ENCODE measurements around the gene PAQR6. TPM values are rescaled to one million over a fixed set of nuclear protein-coding genes. Genes with fewer than 3 reads are reported as not detected.

PAQR6 gene
- total RNA-seq, 1 experiment from 2014 or later, result 15.8 TPM

DNA sequence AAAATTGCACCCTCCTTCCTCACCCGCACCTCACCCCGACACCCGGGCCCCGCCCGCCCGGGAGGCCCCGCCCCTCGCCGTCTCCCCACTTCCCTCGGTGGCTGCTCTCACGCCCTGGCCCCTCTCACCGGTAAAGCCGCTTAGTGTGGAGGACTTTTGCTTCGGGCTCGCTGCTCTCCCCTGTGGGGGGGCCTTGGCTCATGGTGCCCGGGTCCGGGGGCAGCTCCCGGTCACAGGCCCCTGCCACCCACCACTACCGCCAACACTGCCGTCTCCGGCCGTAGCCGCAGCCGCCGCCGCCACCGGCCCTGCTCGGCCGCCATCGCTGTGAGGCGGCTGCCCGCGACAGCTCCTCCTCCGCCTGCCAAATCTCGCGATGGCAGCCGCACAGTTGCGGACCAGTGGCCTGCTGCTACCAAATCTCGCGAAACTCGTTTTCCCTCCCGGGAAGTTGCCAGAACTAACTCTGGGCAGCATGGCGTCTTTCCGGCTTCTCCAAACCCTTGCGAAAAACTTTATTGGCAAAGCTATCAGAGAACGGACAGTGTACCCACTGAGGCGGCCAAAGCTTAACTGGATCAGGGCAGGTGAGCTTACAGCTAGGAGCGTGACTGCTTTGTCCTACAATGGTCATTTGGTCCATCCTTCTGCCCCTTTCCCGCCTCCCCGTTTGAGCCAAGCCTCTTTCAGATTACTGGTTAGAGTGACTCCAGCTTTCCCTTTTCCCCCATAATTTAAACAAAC, 34.8 kb upstream of the PAQR6 start, which contains the start of gene SMG5:
SMG5 (minus strand) TSS at position 347 of the 744 bp plus-strand sequence; CDS start at position 202, 145 bp downstream.
- H2AFZ ChIP-seq (ENCODE audit: low read length), result no peak within 1 kb of the TSS
- H3K18ac ChIP-seq (ENCODE audit: insufficient read length, low read depth, low read length), result peak within 1 kb of the TSS; percentile 79
- Mint-ChIP-seq H3K4me1 (peaks cover 24 to 29% of the 10 kb centered on the region in 2 experiments), H3K27ac (peak within 1 kb of the TSS; percentile 97 to 98 (median 97)), H3K27me3 (ENCODE audit: low read depth) (no peaks in the 10 kb centered on the region; the same call in 1 of the 2 replicates), H3K36me3 (ENCODE audit: insufficient read depth in 1 of 3, low read depth in 3 of 3) (peaks cover 13 to 19% (median 14%) of the 10 kb centered on the region in 3 experiments; a peak in 6 of 7 replicates), H3K4me3 (peak within 1 kb of the TSS; percentile 97 to 98), H3K9me3 (no peaks in the 10 kb centered on the region)
- peak; percentile 98 for DNase-seq
- H4K20me1 ChIP-seq (ENCODE audit: control insufficient read depth, insufficient read depth, insufficient read length), result no peaks in the 10 kb centered on the region
- H3K4ac ChIP-seq (ENCODE audit: low read depth, low read length), result no peak within 1 kb of the TSS; the same call in 1 of the 2 replicates
- H4K91ac ChIP-seq (ENCODE audit: insufficient read length, low read depth, low read length), result no peak within 1 kb of the TSS
- H3K79me1 ChIP-seq (ENCODE audit: insufficient read depth, low read depth, low read length, poor library complexity, severe bottlenecking), result peaks cover 5% of the 10 kb centered on the region
- H3T11ph ChIP-seq (ENCODE audit: low read length), result no peak within 1 kb of the TSS
- H3K27ac ChIP-seq (ENCODE audit: insufficient read length, low read depth, low read length), result peak within 1 kb of the TSS; percentile 8
- WGBS (ENCODE audit: extremely low coverage, insufficient read length, low lambda C conversion rate), result no CpG with 5 or more reads among the region's 50 CpGs
- peak within 1 kb of the TSS; percentile 31 for H4K5ac ChIP-seq (ENCODE audit: insufficient read length, low read depth, low read length)
- H2BK20ac ChIP-seq (ENCODE audit: low read depth, low read length, poor library complexity, severe bottlenecking), result no peak within 1 kb of the TSS
- H3K23me2 ChIP-seq (ENCODE audit: insufficient read length, low read depth, low read length, poor library complexity, severe bottlenecking), result peaks cover 12% of the 10 kb centered on the region
- TF ChIP-seq, protein P1, sequence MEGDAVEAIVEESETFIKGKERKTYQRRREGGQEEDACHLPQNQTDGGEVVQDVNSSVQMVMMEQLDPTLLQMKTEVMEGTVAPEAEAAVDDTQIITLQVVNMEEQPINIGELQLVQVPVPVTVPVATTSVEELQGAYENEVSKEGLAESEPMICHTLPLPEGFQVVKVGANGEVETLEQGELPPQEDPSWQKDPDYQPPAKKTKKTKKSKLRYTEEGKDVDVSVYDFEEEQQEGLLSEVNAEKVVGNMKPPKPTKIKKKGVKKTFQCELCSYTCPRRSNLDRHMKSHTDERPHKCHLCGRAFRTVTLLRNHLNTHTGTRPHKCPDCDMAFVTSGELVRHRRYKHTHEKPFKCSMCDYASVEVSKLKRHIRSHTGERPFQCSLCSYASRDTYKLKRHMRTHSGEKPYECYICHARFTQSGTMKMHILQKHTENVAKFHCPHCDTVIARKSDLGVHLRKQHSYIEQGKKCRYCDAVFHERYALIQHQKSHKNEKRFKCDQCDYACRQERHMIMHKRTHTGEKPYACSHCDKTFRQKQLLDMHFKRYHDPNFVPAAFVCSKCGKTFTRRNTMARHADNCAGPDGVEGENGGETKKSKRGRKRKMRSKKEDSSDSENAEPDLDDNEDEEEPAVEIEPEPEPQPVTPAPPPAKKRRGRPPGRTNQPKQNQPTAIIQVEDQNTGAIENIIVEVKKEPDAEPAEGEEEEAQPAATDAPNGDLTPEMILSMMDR (conservative IDR thresholded peaks at IDR 0.05), result no peak
- no peaks in the 10 kb centered on the region for H3K27me3 ChIP-seq (ENCODE audit: insufficient read depth, low read length)
- peak within 1 kb of the TSS; percentile 91 for H3K14ac ChIP-seq (ENCODE audit: insufficient read depth, low read length)
- no peak within 1 kb of the TSS for H2AK5ac ChIP-seq (ENCODE audit: insufficient read length, low read length)
- H3K4me2 ChIP-seq (ENCODE audit: insufficient read depth, insufficient read length, low read length), result peak within 1 kb of the TSS; percentile 93
- H3K79me2 ChIP-seq (ENCODE audit: insufficient read depth, low read length), result peaks cover 22% of the 10 kb centered on the region
- H2BK12ac ChIP-seq (ENCODE audit: insufficient read length, low read depth, low read length), result no peak within 1 kb of the TSS
- H3K56ac ChIP-seq (ENCODE audit: insufficient read length, low read depth, low read length), result no peak within 1 kb of the TSS
- H3K4me1 ChIP-seq (ENCODE audit: insufficient read depth, low read length), result no peaks in the 10 kb centered on the region
- H2BK120ac ChIP-seq (ENCODE audit: low read depth, low read length, poor library complexity, severe bottlenecking), result no peak within 1 kb of the TSS
- H2BK15ac ChIP-seq (ENCODE audit: low read depth, low read length), result no peak within 1 kb of the TSS
- no peak within 1 kb of the TSS for H4K8ac ChIP-seq (replicated peaks; ENCODE audit: insufficient read length, low read depth, low read length)
- no peaks in the 10 kb centered on the region for H3K9me3 ChIP-seq (ENCODE audit: control insufficient read depth, low read depth, low read length)
- no peak within 1 kb of the TSS for H3K23ac ChIP-seq (ENCODE audit: insufficient read length, low read depth, low read length)
- peak within 1 kb of the TSS; percentile 92 for H3K9ac ChIP-seq (ENCODE audit: extremely low read depth, insufficient read length, low read length)
- no peak within 1 kb of the TSS for H2BK5ac ChIP-seq (ENCODE audit: insufficient read length, low read length)
